Mucosa of descending colon (tissue), 3 donors: ENCODE results near the gene TMEM119. TPM values are rescaled to one million over a fixed set of nuclear protein-coding genes. Genes with fewer than 3 reads are reported as not detected.
"Not testable (repeated sequence)": the region's sequence is repeated elsewhere in the genome, so short reads cannot be mapped to it uniquely, and the experiment has no call there.

Experiments used
- ATAC-seq: fragments of 200-7000 bp; cut with Tn5 transposase; one replicate; pipeline ENCODE4 v1.9.1; 2020; ENCODE audit warnings: mild to moderate bottlenecking, moderate library complexity
- DNase-seq, 3 donors: peaks; one replicate each; pipeline ENCODE4 v3.0.0-alpha.2; 2020
- H3K36me3 ChIP-seq: fragments of 200-600 bp; one replicate; pipeline ENCODE4 v1.8.0; 2021; ENCODE audit warnings: low read depth, mild to moderate bottlenecking
- H3K4me1 ChIP-seq: fragments of 200-600 bp; one replicate; pipeline ENCODE4 v1.8.0; 2021; ENCODE audit warnings: low read depth, mild to moderate bottlenecking
- H3K4me3 ChIP-seq: fragments of 200-600 bp; one replicate; pipeline ENCODE4 v1.8.0; 2021; ENCODE audit warnings: mild to moderate bottlenecking
- H3K9me3 ChIP-seq: fragments of 200-600 bp; one replicate; pipeline ENCODE4 v1.8.0; 2021; ENCODE audit warnings: mild to moderate bottlenecking
- intact Hi-C, 2 donors: fragments of 100-400 bp; cut with DNase I in 1 of 2; cut with micrococcal nuclease in 1 of 2; formaldehyde crosslinking; loops; one replicate each; pipeline versions ENCODE4 v1.11.0 to v1.11.1; 2022; cut with DNase I, micrococcal nuclease
- total RNA-seq, 3 donors: library from RNA; stranded (reverse); fragmentation: NEBNext Ultra II Directional in 2 of 3; extraction: Animal tissue kit (Norgen Biotek cat#: 25700) in 2 of 3; gene quantifications; one replicate each; pipeline versions ENCODE4 v1.2.1 to v1.2.4, GENCODE V29; 2021 to 2023
- TF ChIP-seq, protein P1 (sequence below): fragments of 200-600 bp; IDR thresholded peaks from one replicate; pipeline ENCODE4 v1.8.0; 2022; ENCODE audit warnings: antibody characterized with exemption, mild to moderate bottlenecking
- donor health status: DM: no; HTN: no; CAD: no; lungs with moderate emphysema.
- donor health status: DM: no; HTN: no; CAD: no.
- donor health status: DM: no; HTN: yes; CAD: no.

The TMEM119 gene
- total RNA-seq, 3 donors from 2014 or later = 4.1 to 7.0 (median 5.1) TPM

- Histone ChIP-seq H3K4me3 (no peak overlapping the region), H3K36me3 (no peaks in the 10 kb centered on the region), H3K4me1 (peaks cover 6% of the 10 kb centered on the region), H3K9me3 (no peaks in the 10 kb centered on the region)
- ATAC-seq = no peak
- no peak for DNase-seq
- TF ChIP-seq, protein P1, sequence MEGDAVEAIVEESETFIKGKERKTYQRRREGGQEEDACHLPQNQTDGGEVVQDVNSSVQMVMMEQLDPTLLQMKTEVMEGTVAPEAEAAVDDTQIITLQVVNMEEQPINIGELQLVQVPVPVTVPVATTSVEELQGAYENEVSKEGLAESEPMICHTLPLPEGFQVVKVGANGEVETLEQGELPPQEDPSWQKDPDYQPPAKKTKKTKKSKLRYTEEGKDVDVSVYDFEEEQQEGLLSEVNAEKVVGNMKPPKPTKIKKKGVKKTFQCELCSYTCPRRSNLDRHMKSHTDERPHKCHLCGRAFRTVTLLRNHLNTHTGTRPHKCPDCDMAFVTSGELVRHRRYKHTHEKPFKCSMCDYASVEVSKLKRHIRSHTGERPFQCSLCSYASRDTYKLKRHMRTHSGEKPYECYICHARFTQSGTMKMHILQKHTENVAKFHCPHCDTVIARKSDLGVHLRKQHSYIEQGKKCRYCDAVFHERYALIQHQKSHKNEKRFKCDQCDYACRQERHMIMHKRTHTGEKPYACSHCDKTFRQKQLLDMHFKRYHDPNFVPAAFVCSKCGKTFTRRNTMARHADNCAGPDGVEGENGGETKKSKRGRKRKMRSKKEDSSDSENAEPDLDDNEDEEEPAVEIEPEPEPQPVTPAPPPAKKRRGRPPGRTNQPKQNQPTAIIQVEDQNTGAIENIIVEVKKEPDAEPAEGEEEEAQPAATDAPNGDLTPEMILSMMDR = no peak
- intact Hi-C loops = loop anchor here (5.0 kb wide), 3 partner anchors 52 to 333 kb away; partner anchors contain the start of genes ISCU (in 1 of the 2) and SART3 (in 1 of the 2)
These were observed 21.7 kb upstream of the TMEM119 start for GRCh38 chr12:108619369-108620160.

GRCh38 chr12:108618953-108619274 lies 21.0 kb upstream of the TMEM119 start:
- H3K9me3 ChIP-seq, H3K4me1 ChIP-seq, H3K4me3 ChIP-seq, ATAC-seq, H3K36me3 ChIP-seq: not testable (repeated sequence)
- DNase-seq = peak in 1 of 3 donors; percentile 14
- intact Hi-C loops = loop anchor here (5.0 kb wide), 3 partner anchors 52 to 333 kb away; partner anchors contain the start of genes ISCU (in 1 of the 2) and SART3 (in 1 of the 2)

- ATAC-seq = peak; percentile 87
- intact Hi-C loops = loop anchor here (5.0 kb wide), 3 partner anchors 51 to 334 kb away; partner anchors contain the start of genes ISCU (in 1 of the 2) and SART3 (in 1 of the 2)
- Histone ChIP-seq H3K36me3 (no peaks in the 10 kb centered on the region), H3K4me1 (peaks cover 6% of the 10 kb centered on the region), H3K9me3 (no peaks in the 10 kb centered on the region), H3K4me3 (no peak overlapping the region)
- peak; percentile 82 to 86 (median 82) for DNase-seq
- TF ChIP-seq, protein P1 = peak; percentile 80
These were observed 20.4 kb upstream of the TMEM119 start for GRCh38 chr12:108618079-108618952.

DNA sequence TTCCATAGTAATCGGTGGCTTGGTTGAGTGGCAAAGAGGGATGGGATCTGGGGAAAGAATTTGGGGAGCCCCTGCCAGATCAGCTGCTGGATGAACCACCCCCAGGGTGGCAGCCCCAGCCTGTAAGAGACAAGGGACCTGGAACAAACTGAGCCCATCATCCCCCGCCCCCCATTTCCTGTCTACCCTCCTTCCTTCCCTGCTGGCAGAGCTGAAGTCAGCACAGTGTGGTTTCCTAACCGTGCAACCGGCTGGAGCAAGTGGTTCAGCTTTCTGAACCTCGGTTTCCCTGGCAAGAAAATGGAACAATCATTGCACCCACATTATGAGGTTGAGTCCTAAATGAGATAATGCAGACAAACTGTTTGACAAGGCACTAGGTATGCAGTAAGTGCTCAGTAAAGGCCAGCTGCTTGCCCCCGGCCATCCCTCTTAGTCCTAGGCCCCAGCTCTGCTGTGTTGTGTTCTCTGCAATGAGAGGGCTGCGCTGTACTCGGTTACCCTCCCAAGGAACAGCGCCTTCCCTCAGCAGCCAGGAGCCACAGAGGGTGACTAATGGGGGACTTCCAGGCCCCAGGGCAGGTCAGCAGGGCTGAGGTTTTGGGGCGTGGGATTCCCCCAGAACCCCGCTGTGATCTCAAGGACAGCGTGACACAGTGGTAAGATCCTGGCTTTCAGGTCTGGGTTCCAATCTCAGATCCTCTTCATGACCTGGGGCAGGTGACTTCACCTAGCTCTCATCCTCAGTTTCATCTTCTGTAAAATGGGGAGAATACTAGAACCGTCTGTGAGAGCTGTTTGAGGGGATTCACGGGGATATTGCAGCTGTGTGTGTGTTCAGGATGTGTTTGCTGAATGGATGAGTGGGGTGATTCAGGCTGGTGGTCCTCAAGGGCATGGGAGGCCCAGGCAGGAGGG lies 19.3 kb upstream of the TMEM119 start:
- ATAC-seq = peak; percentile 29
- no peak overlapping the region for H3K4me3 ChIP-seq
- intact Hi-C loops = loop anchor here (5.0 kb wide), 3 partner anchors 50 to 335 kb away; partner anchors contain the start of genes ISCU (in 1 of the 2) and SART3 (in 1 of the 2)
- TF ChIP-seq, protein P1 = no peak
- H3K9me3 ChIP-seq = no peaks in the 10 kb centered on the region
- peaks cover 6% of the 10 kb centered on the region for H3K4me1 ChIP-seq
- no peak for DNase-seq
- no peaks in the 10 kb centered on the region for H3K36me3 ChIP-seq

DNA sequence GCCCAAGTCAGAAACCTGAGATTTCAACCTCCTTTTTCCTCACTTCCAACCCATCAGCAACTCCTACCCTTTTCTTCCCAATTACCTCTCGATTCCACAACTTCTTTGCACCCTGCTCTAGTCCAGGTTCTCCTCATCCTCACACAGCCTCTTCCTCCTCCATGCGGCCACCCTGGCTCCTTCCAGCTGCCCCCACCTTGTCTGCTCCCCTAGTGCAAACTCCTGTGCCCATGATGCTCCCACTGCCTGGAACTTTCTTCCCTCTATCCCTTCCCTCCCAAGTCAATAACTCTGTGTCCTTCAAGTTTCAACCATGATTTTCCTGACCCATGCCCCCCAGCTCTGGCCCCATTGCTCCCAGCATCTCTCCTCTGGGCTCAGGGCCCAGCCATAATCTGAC lies 18.5 kb upstream of the TMEM119 start:
- ATAC-seq (no peak), DNase-seq (no peak)
- no peaks in the 10 kb centered on the region for H3K9me3 ChIP-seq
- TF ChIP-seq, protein P1 = no peak
- H3K36me3 ChIP-seq = no peaks in the 10 kb centered on the region
- intact Hi-C loops = loop anchor here (5.0 kb wide), 3 partner anchors 49 to 336 kb away; partner anchors contain the start of genes ISCU (in 1 of the 2) and SART3 (in 1 of the 2)
- no peak overlapping the region for H3K4me3 ChIP-seq
- peaks cover 6% of the 10 kb centered on the region for H3K4me1 ChIP-seq
